ENCODE data around the gene RPS6KA1. TPM values are rescaled to one million over a fixed set of nuclear protein-coding genes. Genes with fewer than 3 reads are reported as not detected.

RPS6KA1 gene
- polyA plus RNA-seq, 3 donors = 8.9 to 13.9 (median 13.3) TPM

DNA sequence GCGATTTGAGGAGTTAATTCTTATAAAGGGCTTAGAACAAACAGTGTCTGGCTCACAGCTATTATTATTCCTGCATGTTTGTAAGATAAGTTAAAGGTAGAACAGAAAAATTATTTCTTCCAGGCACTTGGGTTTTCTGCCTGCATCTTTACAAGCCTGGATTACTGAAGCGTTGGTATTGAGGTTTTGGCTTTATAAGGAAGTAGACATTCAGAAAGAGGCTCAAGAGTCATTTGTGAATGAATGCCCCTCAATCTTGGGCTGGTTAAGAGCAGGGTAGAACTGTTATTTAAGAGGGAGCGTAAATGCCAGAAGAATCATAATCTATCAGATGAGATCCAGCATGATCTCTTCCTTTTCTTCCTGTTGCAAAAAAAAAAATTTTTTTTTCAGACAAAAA is 89.0 kb downstream of the RPS6KA1 start:
- WGBS, 3 donors = 55 to 76% (median 63%) methylated on average over 3 of the region's 3 CpGs
- H3K27ac ChIP-seq (ENCODE audit: low read depth, low read length) = no peak overlapping the region

Other genes starting within 250 kb of the RPS6KA1 start
- gene SH3BGRL3, start 249.7 kb upstream of the RPS6KA1 start, polyA plus RNA-seq = 100 to 1,000 TPM in 2 of 3 donors, 10 to 100 TPM in 1; 54.1 to 269 (median 154) TPM
- gene UBXN11, start 223.1 kb upstream of the RPS6KA1 start, polyA plus RNA-seq = 10 to 100 TPM; 13.1 to 19.1 (median 16.9) TPM
- 10 to 100 TPM; 15.8 to 27.6 (median 20.2) TPM for gene CD52, start 211.8 kb upstream of the RPS6KA1 start, polyA plus RNA-seq
- gene CRYBG2, start 175.6 kb upstream of the RPS6KA1 start, polyA plus RNA-seq = under 1 TPM in 2 of 3 donors, not detected in 1; 0.14 to 0.18 TPM
- under 1 TPM in 1 of 3 donors, not detected in 2; 0.46 TPM for gene ZNF683, start 157.0 kb upstream of the RPS6KA1 start, polyA plus RNA-seq
- not detected for gene LIN28A, start 118.9 kb upstream of the RPS6KA1 start, polyA plus RNA-seq
- gene DHDDS, start 97.4 kb upstream of the RPS6KA1 start, polyA plus RNA-seq = 100 to 1,000 TPM in 1 of 3 donors, 10 to 100 TPM in 2; 22.8 to 128 (median 31.2) TPM
- 100 to 1,000 TPM; 236 to 377 (median 260) TPM for gene HMGN2, start 57.3 kb upstream of the RPS6KA1 start, polyA plus RNA-seq
- 10 to 100 TPM; 12.2 to 22.8 (median 18.1) TPM for gene ARID1A, start 166.3 kb downstream of the RPS6KA1 start, polyA plus RNA-seq

All from adipose tissue (tissue), 3 donors.